Measurements from ENCODE around the gene TSC22D1. TPM values are rescaled to one million over a fixed set of nuclear protein-coding genes. Genes with fewer than 3 reads are reported as not detected.

The TSC22D1 gene
- polyA plus RNA-seq, 1 donor (not counting 4 experiments of a cell fraction or from before 2014, with no cell fraction given), result 177 TPM

DNA sequence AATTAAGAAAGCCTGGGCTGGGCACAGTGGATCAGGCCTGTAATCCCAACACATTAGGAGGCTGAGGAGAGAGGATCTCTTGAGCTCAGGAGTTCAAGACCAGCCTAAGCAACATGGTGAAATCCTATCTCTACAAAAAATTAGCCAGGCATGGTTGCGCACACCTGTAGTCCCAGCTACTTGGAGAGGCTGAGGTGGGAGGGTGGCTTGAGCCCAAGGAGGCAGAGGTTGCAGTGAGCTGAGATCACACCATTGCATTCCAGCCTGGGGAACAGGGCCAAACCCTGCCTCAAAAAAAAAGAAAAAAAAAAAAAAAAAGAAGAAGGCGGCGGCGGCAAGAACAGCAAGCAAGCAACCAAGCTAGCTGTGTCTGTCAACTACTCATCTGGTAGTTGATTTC, 26.7 kb downstream of the TSC22D1 start:
- no peaks in the 10 kb centered on the region for H3K9me1 ChIP-seq (ENCODE audit: control insufficient read depth, extremely low read depth, insufficient read depth, low read length)
- TF ChIP-seq, protein P1, sequence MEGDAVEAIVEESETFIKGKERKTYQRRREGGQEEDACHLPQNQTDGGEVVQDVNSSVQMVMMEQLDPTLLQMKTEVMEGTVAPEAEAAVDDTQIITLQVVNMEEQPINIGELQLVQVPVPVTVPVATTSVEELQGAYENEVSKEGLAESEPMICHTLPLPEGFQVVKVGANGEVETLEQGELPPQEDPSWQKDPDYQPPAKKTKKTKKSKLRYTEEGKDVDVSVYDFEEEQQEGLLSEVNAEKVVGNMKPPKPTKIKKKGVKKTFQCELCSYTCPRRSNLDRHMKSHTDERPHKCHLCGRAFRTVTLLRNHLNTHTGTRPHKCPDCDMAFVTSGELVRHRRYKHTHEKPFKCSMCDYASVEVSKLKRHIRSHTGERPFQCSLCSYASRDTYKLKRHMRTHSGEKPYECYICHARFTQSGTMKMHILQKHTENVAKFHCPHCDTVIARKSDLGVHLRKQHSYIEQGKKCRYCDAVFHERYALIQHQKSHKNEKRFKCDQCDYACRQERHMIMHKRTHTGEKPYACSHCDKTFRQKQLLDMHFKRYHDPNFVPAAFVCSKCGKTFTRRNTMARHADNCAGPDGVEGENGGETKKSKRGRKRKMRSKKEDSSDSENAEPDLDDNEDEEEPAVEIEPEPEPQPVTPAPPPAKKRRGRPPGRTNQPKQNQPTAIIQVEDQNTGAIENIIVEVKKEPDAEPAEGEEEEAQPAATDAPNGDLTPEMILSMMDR (optimal IDR thresholded peaks at IDR 0.05 in 1 of 3, IDR thresholded peaks at IDR 0.05 in 1 of 3, conservative IDR thresholded peaks at IDR 0.05 in 1 of 3; ENCODE audit: extremely low read depth in 1 of 3, insufficient read depth in 2 of 3, low read length in 3 of 3), result no peak
- TF ChIP-seq EZH2 (IDR thresholded peaks at IDR 0.05; ENCODE audit: low read length), result no peak
- DNase-seq (ENCODE audit: low read depth, low spot score), result no peak
- H3K27me3 ChIP-seq (ENCODE audit: control insufficient read depth, extremely low read depth, insufficient read depth, low read length), result no peaks in the 10 kb centered on the region
- no peaks in the 10 kb centered on the region for H3K36me3 ChIP-seq (ENCODE audit: control insufficient read depth in 2 of 2, extremely low read depth in 1 of 2, insufficient read depth in 2 of 2, low read length in 2 of 2)
- H3K27ac ChIP-seq (ENCODE audit: control insufficient read depth, insufficient read depth, low read length), result no peak overlapping the region
- H3K4me1 ChIP-seq (ENCODE audit: control insufficient read depth, extremely low read depth, insufficient read depth, low read length), result no peaks in the 10 kb centered on the region
- H2AFZ ChIP-seq (ENCODE audit: control insufficient read depth, low read length), result no peak overlapping the region
- no peaks in the 10 kb centered on the region for H3K9me3 ChIP-seq (ENCODE audit: control insufficient read depth, low read depth, low read length)
- dilution Hi-C loops (cut with MboI; ENCODE audit: extremely low pct_ligation_motif_present, low sequenced_read_pairs), result no loop called here
- H3K79me2 ChIP-seq (ENCODE audit: control insufficient read depth, insufficient read depth, low read length), result peaks cover 14% of the 10 kb centered on the region
- no peak overlapping the region for H3K4me2 ChIP-seq (ENCODE audit: control insufficient read depth, extremely low read depth, insufficient read depth, low read depth, low read length)
- H3K4me3 ChIP-seq (ENCODE audit: control insufficient read depth in 2 of 3, extremely low read depth in 1 of 3, insufficient read depth in 2 of 3, low read depth in 1 of 3, low read length in 3 of 3), result no peak overlapping the region
- no peak overlapping the region for H3K9ac ChIP-seq (ENCODE audit: control insufficient read depth, extremely low read depth, insufficient read depth, low read length)
- no peaks in the 10 kb centered on the region for H4K20me1 ChIP-seq (ENCODE audit: control insufficient read depth, extremely low read depth, insufficient read depth, low read length)
- FAIRE-seq, result no peak

DNA sequence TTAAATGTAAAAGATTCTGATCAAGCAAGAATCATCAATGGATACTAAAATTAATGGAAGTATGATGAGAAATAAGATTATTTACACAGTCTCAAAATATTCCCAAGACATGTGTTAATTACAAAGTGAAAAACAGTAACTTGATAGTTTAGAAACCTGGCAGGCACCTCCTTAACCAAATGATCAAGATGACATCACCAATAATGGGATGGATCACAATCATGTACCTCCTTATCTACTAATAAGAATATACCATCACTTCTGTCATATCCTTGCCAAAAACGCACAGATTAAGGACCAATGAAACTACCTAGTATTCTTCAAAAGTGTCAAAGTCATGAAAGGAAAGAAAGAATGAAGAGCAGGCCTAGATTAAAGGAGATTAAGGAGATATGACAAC, 30.0 kb downstream of the TSC22D1 start:
- Histone ChIP-seq H3K9me1 (ENCODE audit: control insufficient read depth, extremely low read depth, insufficient read depth, low read length) (no peaks in the 10 kb centered on the region), H3K36me3 (ENCODE audit: control insufficient read depth in 2 of 2, extremely low read depth in 1 of 2, insufficient read depth in 2 of 2, low read length in 2 of 2) (no peaks in the 10 kb centered on the region), H3K27ac (ENCODE audit: control insufficient read depth, insufficient read depth, low read length) (no peak overlapping the region), H3K79me2 (ENCODE audit: control insufficient read depth, insufficient read depth, low read length) (peaks cover 5% of the 10 kb centered on the region), H3K9ac (ENCODE audit: control insufficient read depth, extremely low read depth, insufficient read depth, low read length) (no peak overlapping the region), H2AFZ (ENCODE audit: control insufficient read depth, low read length) (no peak overlapping the region), H4K20me1 (ENCODE audit: control insufficient read depth, extremely low read depth, insufficient read depth, low read length) (no peaks in the 10 kb centered on the region), H3K4me1 (ENCODE audit: control insufficient read depth, extremely low read depth, insufficient read depth, low read length) (no peaks in the 10 kb centered on the region), H3K4me3 (ENCODE audit: control insufficient read depth in 2 of 3, extremely low read depth in 1 of 3, insufficient read depth in 2 of 3, low read depth in 1 of 3, low read length in 3 of 3) (no peak overlapping the region), H3K27me3 (ENCODE audit: control insufficient read depth, extremely low read depth, insufficient read depth, low read length) (no peaks in the 10 kb centered on the region), H3K4me2 (ENCODE audit: control insufficient read depth, extremely low read depth, insufficient read depth, low read depth, low read length) (no peak overlapping the region), H3K9me3 (ENCODE audit: control insufficient read depth, low read depth, low read length) (no peaks in the 10 kb centered on the region)
- TF ChIP-seq, protein P1 (optimal IDR thresholded peaks at IDR 0.05 in 1 of 3, IDR thresholded peaks at IDR 0.05 in 1 of 3, conservative IDR thresholded peaks at IDR 0.05 in 1 of 3; ENCODE audit: extremely low read depth in 1 of 3, insufficient read depth in 2 of 3, low read length in 3 of 3), result no peak
- TF ChIP-seq EZH2 (IDR thresholded peaks at IDR 0.05; ENCODE audit: low read length), result no peak
- dilution Hi-C loops (cut with MboI; ENCODE audit: extremely low pct_ligation_motif_present, low sequenced_read_pairs), result no loop called here
- FAIRE-seq (no peak), DNase-seq (ENCODE audit: low read depth, low spot score) (no peak)

Data from keratinocyte (primary cell).